Loucy (cell line): ENCODE data around the gene RPAP2.

Experiments
- H2AFZ ChIP-seq: fragments of 200-600 bp; sonication (generic); 2 replicates; pipeline ENCODE4 v1.6.0; 2016; ENCODE audit warnings: antibody characterized with exemption, mild to moderate bottlenecking, low read length, moderate library complexity
- H3F3A ChIP-seq: fragments of 200-600 bp; 2 replicates; pipeline ENCODE4 v1.6.0; 2016; ENCODE audit warnings: antibody characterized with exemption, low read depth, mild to moderate bottlenecking
- H3K27me3 ChIP-seq: fragments of 200-600 bp; sonication (generic); 2 replicates; pipeline ENCODE4 v1.6.1; 2014; ENCODE audit warnings: low read length, mild to moderate bottlenecking; ENCODE audit not compliant: insufficient read depth, poor library complexity, severe bottlenecking
- H3K36me3 ChIP-seq: fragments of 200-600 bp; sonication (generic); 2 replicates; pipeline ENCODE4 v1.6.1; 2016; ENCODE audit warnings: low read length; ENCODE audit not compliant: insufficient read depth
- H3K4me1 ChIP-seq: fragments of 200-600 bp; sonication (generic); 2 replicates; pipeline ENCODE4 v1.5.1; 2014; ENCODE audit warnings: low read length, mild to moderate bottlenecking; ENCODE audit not compliant: insufficient read depth, poor library complexity, severe bottlenecking
- H3K4me2 ChIP-seq: fragments of 200-600 bp; sonication (generic); 2 replicates; pipeline ENCODE4 v1.6.0; 2014; ENCODE audit warnings: antibody characterized with exemption, low read length, low read depth, mild to moderate bottlenecking; ENCODE audit not compliant: poor library complexity, severe bottlenecking
- H3K4me3 ChIP-seq: fragments of 200-600 bp; sonication (generic); 2 replicates; pipeline ENCODE4 v1.5.1; 2014; ENCODE audit warnings: low read length, mild to moderate bottlenecking, mixed read lengths; ENCODE audit not compliant: poor library complexity, severe bottlenecking
- H3K79me2 ChIP-seq: fragments of 200-600 bp; sonication (generic); 2 replicates; pipeline ENCODE4 v1.6.1; 2014; ENCODE audit warnings: low read length; ENCODE audit not compliant: insufficient read depth
- H3K9ac ChIP-seq: fragments of 200-600 bp; sonication (generic); 2 replicates; pipeline ENCODE4 v1.6.0; 2014; ENCODE audit warnings: mild to moderate bottlenecking, low read depth, low read length, moderate library complexity; ENCODE audit not compliant: poor library complexity, severe bottlenecking
- H3K9me2 ChIP-seq: fragments of 200-600 bp; sonication (generic); replicated peaks from 2 replicates; pipeline ENCODE4 v1.6.1; 2016; ENCODE audit warnings: low read depth, low read length, mixed read lengths
- H3K9me3 ChIP-seq: fragments of 200-600 bp; sonication (generic); 2 replicates; pipeline ENCODE4 v1.6.1; 2014; ENCODE audit warnings: mild to moderate bottlenecking, antibody characterized with exemption, low read length, low read depth; ENCODE audit not compliant: insufficient read depth
- H4K20me1 ChIP-seq: fragments of 200-600 bp; sonication (generic); 2 replicates; pipeline ENCODE4 v1.6.0; 2014; ENCODE audit warnings: antibody characterized with exemption, low read length, mild to moderate bottlenecking; ENCODE audit not compliant: insufficient read depth, poor library complexity, severe bottlenecking
- EZH2phosphoT487 ChIP-seq: fragments of 200-600 bp; IDR thresholded peaks from 2 replicates; pipeline ENCODE4 v1.6.1; 2018; ENCODE audit warnings: antibody characterized with exemption, mild to moderate bottlenecking, moderate library complexity, borderline replicate concordance
- TF ChIP-seq, protein P1 (sequence below): fragments of 200-600 bp; sonication (generic); conservative IDR thresholded peaks from 2 replicates; pipeline ENCODE4 v1.5.1; 2014; ENCODE audit warnings: mild to moderate bottlenecking, antibody characterized with exemption, low read length

RPAP2 gene

DNA sequence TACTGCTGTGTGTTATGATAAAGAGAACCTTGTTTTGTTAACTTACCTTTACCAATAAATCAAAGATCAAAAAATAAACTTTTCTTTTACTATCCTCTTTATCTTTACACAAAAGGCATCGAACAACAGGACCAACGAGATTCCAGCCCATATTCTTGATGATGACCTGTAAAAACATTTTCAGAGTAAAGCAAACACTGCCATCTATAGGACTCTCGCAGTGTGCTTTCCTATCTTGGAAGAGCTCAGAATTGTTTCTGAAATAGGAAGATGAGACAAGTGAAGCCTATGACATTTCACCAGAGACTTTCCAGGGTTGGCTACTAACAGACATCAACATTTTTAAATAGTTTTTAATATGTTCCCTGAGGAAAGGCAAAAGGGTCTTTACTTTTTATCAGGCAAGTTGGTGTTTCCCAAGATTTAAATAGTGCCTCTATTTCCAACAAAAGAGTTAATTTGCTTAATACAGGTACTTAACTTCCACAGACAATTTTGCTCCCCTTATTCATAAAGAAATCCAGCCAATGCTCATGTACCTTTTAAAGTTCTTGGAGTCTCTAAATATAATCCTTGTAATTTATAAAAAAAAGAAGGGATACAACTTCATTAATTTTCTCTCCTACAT lies 7.4 kb upstream of the RPAP2 start:
- Histone ChIP-seq H4K20me1 (no peaks in the 10 kb centered on the region), H3F3A (0 out of 2 replicates have a peak, but pooled peaks cover 3% of the 10 kb centered on the region), H3K4me2 (no peak overlapping the region), H3K9me2 (no peaks in the 10 kb centered on the region), H3K79me2 (peaks cover 4% of the 10 kb centered on the region), H2AFZ (no peak overlapping the region), H3K9ac (no peak overlapping the region), H3K27me3 (no peaks in the 10 kb centered on the region), H3K36me3 (peaks cover 6% of the 10 kb centered on the region; the same call in 1 of the 2 replicates), H3K4me3 (no peak overlapping the region), H3K9me3 (no peaks in the 10 kb centered on the region), H3K4me1 (peaks cover 13% of the 10 kb centered on the region)
- TF ChIP-seq, protein P1, sequence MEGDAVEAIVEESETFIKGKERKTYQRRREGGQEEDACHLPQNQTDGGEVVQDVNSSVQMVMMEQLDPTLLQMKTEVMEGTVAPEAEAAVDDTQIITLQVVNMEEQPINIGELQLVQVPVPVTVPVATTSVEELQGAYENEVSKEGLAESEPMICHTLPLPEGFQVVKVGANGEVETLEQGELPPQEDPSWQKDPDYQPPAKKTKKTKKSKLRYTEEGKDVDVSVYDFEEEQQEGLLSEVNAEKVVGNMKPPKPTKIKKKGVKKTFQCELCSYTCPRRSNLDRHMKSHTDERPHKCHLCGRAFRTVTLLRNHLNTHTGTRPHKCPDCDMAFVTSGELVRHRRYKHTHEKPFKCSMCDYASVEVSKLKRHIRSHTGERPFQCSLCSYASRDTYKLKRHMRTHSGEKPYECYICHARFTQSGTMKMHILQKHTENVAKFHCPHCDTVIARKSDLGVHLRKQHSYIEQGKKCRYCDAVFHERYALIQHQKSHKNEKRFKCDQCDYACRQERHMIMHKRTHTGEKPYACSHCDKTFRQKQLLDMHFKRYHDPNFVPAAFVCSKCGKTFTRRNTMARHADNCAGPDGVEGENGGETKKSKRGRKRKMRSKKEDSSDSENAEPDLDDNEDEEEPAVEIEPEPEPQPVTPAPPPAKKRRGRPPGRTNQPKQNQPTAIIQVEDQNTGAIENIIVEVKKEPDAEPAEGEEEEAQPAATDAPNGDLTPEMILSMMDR = peak; percentile 98
- no peak for TF ChIP-seq EZH2phosphoT487

DNA sequence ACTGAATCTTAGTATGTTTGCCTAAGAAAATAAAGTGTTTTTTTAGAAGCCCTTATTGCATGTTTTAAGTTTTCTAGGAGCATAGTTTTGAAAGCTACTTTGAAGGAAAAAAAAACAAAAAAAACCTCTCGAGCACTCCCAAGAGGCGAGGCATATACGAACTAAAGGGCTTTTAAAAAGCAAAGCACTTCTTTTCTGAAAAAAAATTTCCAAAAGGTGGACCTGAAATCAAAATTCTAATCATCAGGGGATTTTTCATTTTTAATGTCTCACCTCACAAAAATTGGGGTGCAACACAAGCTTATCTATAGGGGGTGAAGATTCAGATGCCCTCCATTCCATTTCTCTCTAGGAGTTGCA lies 666 bp upstream of the RPAP2 start:
- H3K9ac ChIP-seq = peak overlapping the region; percentile 93

DNA sequence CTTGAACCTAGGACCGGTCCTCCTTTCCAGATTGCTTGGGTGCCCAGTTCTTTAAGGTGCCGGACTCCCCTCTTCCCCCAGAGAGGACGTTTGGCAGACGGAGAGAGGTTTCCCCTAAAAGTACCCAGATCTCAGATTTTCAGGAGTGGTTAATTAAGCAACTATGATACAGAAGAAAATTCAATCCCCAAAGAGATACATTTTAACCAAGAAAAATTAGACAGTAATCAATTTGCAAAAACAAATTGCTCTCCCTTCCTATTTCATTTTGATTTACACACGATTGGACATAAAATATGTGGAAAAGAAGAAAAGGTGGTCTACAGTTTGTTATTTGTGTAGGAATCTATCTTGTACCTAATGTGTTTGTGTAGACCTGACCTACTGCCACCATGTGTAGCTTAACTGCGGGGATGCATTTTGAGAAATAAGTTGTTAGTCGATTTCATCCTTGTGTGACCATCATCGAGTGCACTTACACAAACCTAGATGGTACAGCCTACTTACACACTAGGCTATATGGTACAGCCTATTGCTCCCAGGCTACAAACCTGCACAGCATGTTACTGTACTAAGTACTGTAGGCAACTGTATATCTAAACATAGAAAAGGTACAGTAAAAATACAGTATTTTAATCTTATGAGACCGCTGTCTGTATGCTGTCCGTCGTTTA lies 755 bp downstream of the RPAP2 start:
- Histone ChIP-seq H4K20me1 (peaks cover 22% of the 10 kb centered on the region), H3F3A (no peaks in the 10 kb centered on the region), H3K27me3 (no peaks in the 10 kb centered on the region), H2AFZ (peak overlapping the region; percentile 79), H3K9me3 (no peaks in the 10 kb centered on the region), H3K4me3 (peak overlapping the region; percentile 91), H3K9ac (peak overlapping the region; percentile 93), H3K4me2 (peak overlapping the region; percentile 92), H3K36me3 (peaks cover 7% of the 10 kb centered on the region; the same call in 1 of the 2 replicates), H3K79me2 (peaks cover 42% of the 10 kb centered on the region), H3K4me1 (peaks cover 46% of the 10 kb centered on the region), H3K9me2 (no peaks in the 10 kb centered on the region)
- TF ChIP-seq, protein P1 = no peak
- TF ChIP-seq EZH2phosphoT487 = no peak

More for the DNA sequence above, 666 bp upstream of the RPAP2 start:
- no peaks in the 10 kb centered on the region for H3F3A ChIP-seq
- peaks cover 42% of the 10 kb centered on the region for H3K79me2 ChIP-seq
- H3K27me3 ChIP-seq = no peaks in the 10 kb centered on the region
- peaks cover 46% of the 10 kb centered on the region for H3K4me1 ChIP-seq
- H3K9me2 ChIP-seq = no peaks in the 10 kb centered on the region
- H3K4me2 ChIP-seq = peak overlapping the region; percentile 90
- H3K9me3 ChIP-seq = no peaks in the 10 kb centered on the region
- peak overlapping the region; percentile 91 for H3K4me3 ChIP-seq
- H4K20me1 ChIP-seq = peaks cover 22% of the 10 kb centered on the region
- peak overlapping the region; percentile 79 for H2AFZ ChIP-seq
- no peaks in the 10 kb centered on the region for H3K36me3 ChIP-seq
- TF ChIP-seq, protein P1 = peak; percentile 43
- TF ChIP-seq EZH2phosphoT487 = no peak
